Measurements from ENCODE around the gene AOC3. TPM values are rescaled to one million over a fixed set of nuclear protein-coding genes. Genes with fewer than 3 reads are reported as not detected.

Gene AOC3
- total and polyA plus RNA-seq, 4 donors = 82.1 to 344 (median 188) TPM

GRCh38 chr17:42835732-42836131, 15.3 kb upstream of the AOC3 start:
- intact Hi-C loops (cut with DNase I) = loop anchor here in 1 of 2 donors (10.0 kb wide), 1 partner anchor 261 kb away; the partner anchor contains the start of gene PSMC3IP
- ATAC-seq (ENCODE audit: low FRiP score) (no peak), DNase-seq (no peak)
- 98 to 100% methylated on average over 6 of the region's 6 CpGs for WGBS, 2 donors
- Histone ChIP-seq H3K36me3 (ENCODE audit: control insufficient read depth in 1 of 2, insufficient read depth in 2 of 2, low read length in 1 of 2) (peaks cover 4 to 7% of the 10 kb centered on the region in 2 donors), H3K4me3 (ENCODE audit: low read length in 2 of 2) (no peak overlapping the region), H3K27me3 (ENCODE audit: control insufficient read depth in 1 of 2, insufficient read depth in 2 of 2, low read length in 1 of 2) (no peaks in the 10 kb centered on the region), H3K27ac (ENCODE audit: low read depth in 1 of 2, low read length in 2 of 2) (no peak overlapping the region), H3K4me1 (ENCODE audit: control insufficient read depth in 1 of 2, insufficient read depth in 2 of 2, low read length in 2 of 2) (no peaks in the 10 kb centered on the region), H3K9me3 (ENCODE audit: control insufficient read depth, low read length) (no peaks in the 10 kb centered on the region)

- no peaks in the 10 kb centered on the region for H3K4me1 ChIP-seq (ENCODE audit: control insufficient read depth in 1 of 2, insufficient read depth in 2 of 2, low read length in 2 of 2)
- ATAC-seq (ENCODE audit: low FRiP score) = no peak
- H3K36me3 ChIP-seq (ENCODE audit: control insufficient read depth in 1 of 2, insufficient read depth in 2 of 2, low read length in 1 of 2) = peaks cover 12 to 15% of the 10 kb centered on the region in 2 donors
- H3K4me3 ChIP-seq (ENCODE audit: low read length in 2 of 2) = no peak overlapping the region
- no peaks in the 10 kb centered on the region for H3K9me3 ChIP-seq (ENCODE audit: control insufficient read depth, low read length)
- intact Hi-C loops (cut with DNase I) = loop anchor here (2.0 to 10.0 kb wide), 4 partner anchors 87 to 155 kb away; partner anchors contain the start of gene RPL27 (in 1 of the 2)
- DNase-seq = no peak
- no peaks in the 10 kb centered on the region for H3K27me3 ChIP-seq (ENCODE audit: control insufficient read depth in 1 of 2, insufficient read depth in 2 of 2, low read length in 1 of 2)
- no peak overlapping the region for H3K27ac ChIP-seq (ENCODE audit: low read depth in 1 of 2, low read length in 2 of 2)
- WGBS, 2 donors = 72 to 73% methylated on average over 11 of the region's 11 CpGs
Measured at GRCh38 chr17:42841975-42842685, 8.9 kb upstream of the AOC3 start.

GRCh38 chr17:42843358-42843934, 7.6 kb upstream of the AOC3 start:
- WGBS, 2 donors = 21 to 26% methylated on average over 6 of the region's 6 CpGs
- peaks cover 10 to 15% of the 10 kb centered on the region in 2 donors for H3K36me3 ChIP-seq (ENCODE audit: control insufficient read depth in 1 of 2, insufficient read depth in 2 of 2, low read length in 1 of 2)
- H3K27ac ChIP-seq (ENCODE audit: low read depth in 1 of 2, low read length in 2 of 2) = no peak overlapping the region

GRCh38 chr17:42844271-42844670, 6.7 kb upstream of the AOC3 start, which contains the start of gene AOC2:
Gene AOC2 (plus strand): TSS chr17:42844580. CDS start chr17:42844627, 47 bp downstream.
- WGBS, 2 donors = 73 to 82% methylated on average over 4 of the region's 4 CpGs
- no peak for ATAC-seq (ENCODE audit: low FRiP score)
- no peak for DNase-seq
- Histone ChIP-seq H3K9me3 (ENCODE audit: control insufficient read depth, low read length) (no peaks in the 10 kb centered on the region), H3K4me3 (ENCODE audit: low read length in 2 of 2) (no peak within 1 kb of the TSS), H3K27me3 (ENCODE audit: control insufficient read depth in 1 of 2, insufficient read depth in 2 of 2, low read length in 1 of 2) (no peaks in the 10 kb centered on the region), H3K4me1 (ENCODE audit: control insufficient read depth in 1 of 2, insufficient read depth in 2 of 2, low read length in 2 of 2) (no peaks in the 10 kb centered on the region), H3K27ac (ENCODE audit: low read depth in 1 of 2, low read length in 2 of 2) (no peak within 1 kb of the TSS), H3K36me3 (ENCODE audit: control insufficient read depth in 1 of 2, insufficient read depth in 2 of 2, low read length in 1 of 2) (peaks cover 8% of the 10 kb centered on the region in 2 donors)
- intact Hi-C loops (cut with DNase I) = loop anchor here in 1 of 2 donors (10.0 kb wide), 1 partner anchor 151 kb away; the partner anchor contains the start of gene RPL27

More at GRCh38 chr17:42843358-42843934, 7.6 kb upstream of the AOC3 start:
- Histone ChIP-seq H3K9me3 (ENCODE audit: control insufficient read depth, low read length) (no peaks in the 10 kb centered on the region), H3K27me3 (ENCODE audit: control insufficient read depth in 1 of 2, insufficient read depth in 2 of 2, low read length in 1 of 2) (no peaks in the 10 kb centered on the region), H3K4me1 (ENCODE audit: control insufficient read depth in 1 of 2, insufficient read depth in 2 of 2, low read length in 2 of 2) (no peaks in the 10 kb centered on the region), H3K4me3 (ENCODE audit: low read length in 2 of 2) (no peak overlapping the region)
- intact Hi-C loops (cut with DNase I) = loop anchor here (2.0 to 10.0 kb wide), 4 partner anchors 85 to 153 kb away; partner anchors contain the start of gene RPL27 (in 1 of the 2)
- DNase-seq (no peak), ATAC-seq (ENCODE audit: low FRiP score) (peak; percentile 85)

GRCh38 chr17:42844761-42845555, 6.0 kb upstream of the AOC3 start:
- WGBS, 2 donors = 87 to 90% methylated on average over 24 of the region's 24 CpGs
- Histone ChIP-seq H3K27ac (ENCODE audit: low read depth in 1 of 2, low read length in 2 of 2) (no peak overlapping the region), H3K27me3 (ENCODE audit: control insufficient read depth in 1 of 2, insufficient read depth in 2 of 2, low read length in 1 of 2) (no peaks in the 10 kb centered on the region), H3K4me1 (ENCODE audit: control insufficient read depth in 1 of 2, insufficient read depth in 2 of 2, low read length in 2 of 2) (no peaks in the 10 kb centered on the region), H3K4me3 (ENCODE audit: low read length in 2 of 2) (no peak overlapping the region), H3K9me3 (ENCODE audit: control insufficient read depth, low read length) (no peaks in the 10 kb centered on the region), H3K36me3 (ENCODE audit: control insufficient read depth in 1 of 2, insufficient read depth in 2 of 2, low read length in 1 of 2) (peaks cover 8% of the 10 kb centered on the region in 2 donors)
- no peak for ATAC-seq (ENCODE audit: low FRiP score)
- no peak for DNase-seq
- intact Hi-C loops (cut with DNase I) = loop anchor here in 1 of 2 donors (10.0 kb wide), 1 partner anchor 150 kb away; the partner anchor contains the start of gene RPL27

GRCh38 chr17:42845556-42845917, 5.5 kb upstream of the AOC3 start:
- Histone ChIP-seq H3K36me3 (ENCODE audit: control insufficient read depth in 1 of 2, insufficient read depth in 2 of 2, low read length in 1 of 2) (peaks cover 8% of the 10 kb centered on the region in 2 donors), H3K27ac (ENCODE audit: low read depth in 1 of 2, low read length in 2 of 2) (no peak overlapping the region), H3K9me3 (ENCODE audit: control insufficient read depth, low read length) (no peaks in the 10 kb centered on the region), H3K4me1 (ENCODE audit: control insufficient read depth in 1 of 2, insufficient read depth in 2 of 2, low read length in 2 of 2) (no peaks in the 10 kb centered on the region), H3K27me3 (ENCODE audit: control insufficient read depth in 1 of 2, insufficient read depth in 2 of 2, low read length in 1 of 2) (no peaks in the 10 kb centered on the region), H3K4me3 (ENCODE audit: low read length in 2 of 2) (no peak overlapping the region)
- WGBS, 2 donors = 82 to 87% methylated on average over 12 of the region's 12 CpGs
- DNase-seq (no peak), ATAC-seq (ENCODE audit: low FRiP score) (no peak)
- intact Hi-C loops (cut with DNase I) = loop anchor here in 1 of 2 donors (10.0 kb wide), 1 partner anchor 149 kb away; the partner anchor contains the start of gene RPL27

GRCh38 chr17:42845918-42846593, 4.9 kb upstream of the AOC3 start:
- Histone ChIP-seq H3K9me3 (ENCODE audit: control insufficient read depth, low read length) (no peaks in the 10 kb centered on the region), H3K4me1 (ENCODE audit: control insufficient read depth in 1 of 2, insufficient read depth in 2 of 2, low read length in 2 of 2) (no peaks in the 10 kb centered on the region), H3K4me3 (ENCODE audit: low read length in 2 of 2) (no peak overlapping the region), H3K36me3 (ENCODE audit: control insufficient read depth in 1 of 2, insufficient read depth in 2 of 2, low read length in 1 of 2) (peaks cover 8% of the 10 kb centered on the region in 2 donors), H3K27me3 (ENCODE audit: control insufficient read depth in 1 of 2, insufficient read depth in 2 of 2, low read length in 1 of 2) (no peaks in the 10 kb centered on the region), H3K27ac (ENCODE audit: low read depth in 1 of 2, low read length in 2 of 2) (no peak overlapping the region)
- intact Hi-C loops (cut with DNase I) = loop anchor here in 1 of 2 donors (10.0 kb wide), 1 partner anchor 149 kb away; the partner anchor contains the start of gene RPL27
- no peak for ATAC-seq (ENCODE audit: low FRiP score)
- WGBS, 2 donors = 66 to 69% methylated on average over 7 of the region's 7 CpGs
- DNase-seq = no peak
